RWPE2 (cell line): ENCODE measurements around the gene OLIG1.

Source experiments
- ATAC-seq: fragments of 200-7000 bp; cut with Tn5 transposase; 3 replicates; pipeline ENCODE4 v1.9.1; 2021; ENCODE audit warnings: low read depth
- DNase-seq: peaks from one replicate; pipeline ENCODE4 v3.0.0-alpha.2; 2020; ENCODE audit warnings: low spot score
- H3K27ac ChIP-seq: fragments of 450-650 bp; 2 replicates; pipeline ENCODE4 v1.5.1; 2017; ENCODE audit warnings: mild to moderate bottlenecking; ENCODE audit not compliant: poor library complexity, severe bottlenecking
- H3K27me3 ChIP-seq: fragments of 250-450 bp; sonication (Bioruptor Pico); 2 replicates; pipeline ENCODE4 v1.5.1; 2021; ENCODE audit warnings: mild to moderate bottlenecking, moderate library complexity; ENCODE audit not compliant: insufficient read depth, poor library complexity, severe bottlenecking
- H3K36me3 ChIP-seq: fragments of 250-450 bp; sonication (Bioruptor Pico); 2 replicates; pipeline ENCODE4 v1.5.1; 2020; ENCODE audit warnings: low read depth, mild to moderate bottlenecking, moderate library complexity
- H3K4me1 ChIP-seq: fragments of 250-450 bp; sonication (Bioruptor Pico); 2 replicates; pipeline ENCODE4 v1.5.1; 2021; ENCODE audit warnings: mild to moderate bottlenecking, moderate library complexity; ENCODE audit not compliant: insufficient read depth, poor library complexity, severe bottlenecking
- H3K4me3 ChIP-seq: fragments of 250-450 bp; sonication (Bioruptor Pico); 2 replicates; pipeline ENCODE4 v1.5.1; 2021; ENCODE audit warnings: mild to moderate bottlenecking, moderate library complexity; ENCODE audit not compliant: severe bottlenecking
- H3K9me3 ChIP-seq: fragments of 250-450 bp; sonication (Bioruptor Pico); 2 replicates; pipeline ENCODE4 v1.5.1; 2021; ENCODE audit warnings: mild to moderate bottlenecking, moderate library complexity; ENCODE audit not compliant: severe bottlenecking
- TF ChIP-seq, protein P1 (sequence below): fragments of 450-650 bp; IDR thresholded peaks from one replicate; pipeline ENCODE4 v1.5.1; 2017; ENCODE audit warnings: mild to moderate bottlenecking, moderate library complexity; ENCODE audit not compliant: poor library complexity, severe bottlenecking

The OLIG1 gene

DNA sequence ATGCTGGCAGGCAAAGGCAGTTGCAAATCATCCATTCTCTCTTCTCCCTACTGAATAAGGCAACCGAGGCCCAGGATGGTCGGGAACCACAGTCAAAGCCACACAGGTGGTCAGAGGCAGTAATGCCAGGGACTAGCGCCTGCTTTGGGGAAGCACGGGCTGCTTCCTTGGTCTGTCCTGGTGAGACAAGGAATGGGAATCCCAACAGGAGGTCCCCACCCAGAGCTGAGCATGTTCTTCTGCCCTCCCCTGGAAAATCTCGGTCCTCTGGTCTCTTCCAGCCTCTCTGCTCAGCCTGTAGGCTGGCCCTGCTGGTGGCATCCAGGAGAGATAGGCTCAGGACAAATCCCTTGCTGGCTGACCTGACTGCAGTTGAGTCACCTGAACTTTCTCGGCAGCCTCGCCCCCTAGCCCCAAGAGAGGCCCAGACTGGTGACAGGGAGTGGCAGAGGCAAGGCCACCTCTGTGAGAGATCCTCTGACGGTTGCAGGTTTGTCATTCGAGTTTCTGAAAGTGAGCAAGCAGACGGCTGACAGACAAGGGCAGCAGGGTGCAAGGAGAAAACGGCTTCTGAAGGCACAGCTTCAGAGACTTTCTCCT is 5.8 kb downstream of the OLIG1 start:
- H3K27ac ChIP-seq = no peak overlapping the region
- TF ChIP-seq, protein P1, sequence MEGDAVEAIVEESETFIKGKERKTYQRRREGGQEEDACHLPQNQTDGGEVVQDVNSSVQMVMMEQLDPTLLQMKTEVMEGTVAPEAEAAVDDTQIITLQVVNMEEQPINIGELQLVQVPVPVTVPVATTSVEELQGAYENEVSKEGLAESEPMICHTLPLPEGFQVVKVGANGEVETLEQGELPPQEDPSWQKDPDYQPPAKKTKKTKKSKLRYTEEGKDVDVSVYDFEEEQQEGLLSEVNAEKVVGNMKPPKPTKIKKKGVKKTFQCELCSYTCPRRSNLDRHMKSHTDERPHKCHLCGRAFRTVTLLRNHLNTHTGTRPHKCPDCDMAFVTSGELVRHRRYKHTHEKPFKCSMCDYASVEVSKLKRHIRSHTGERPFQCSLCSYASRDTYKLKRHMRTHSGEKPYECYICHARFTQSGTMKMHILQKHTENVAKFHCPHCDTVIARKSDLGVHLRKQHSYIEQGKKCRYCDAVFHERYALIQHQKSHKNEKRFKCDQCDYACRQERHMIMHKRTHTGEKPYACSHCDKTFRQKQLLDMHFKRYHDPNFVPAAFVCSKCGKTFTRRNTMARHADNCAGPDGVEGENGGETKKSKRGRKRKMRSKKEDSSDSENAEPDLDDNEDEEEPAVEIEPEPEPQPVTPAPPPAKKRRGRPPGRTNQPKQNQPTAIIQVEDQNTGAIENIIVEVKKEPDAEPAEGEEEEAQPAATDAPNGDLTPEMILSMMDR = no peak
- no peak overlapping the region for H3K4me3 ChIP-seq
- no peaks in the 10 kb centered on the region for H3K9me3 ChIP-seq
- ATAC-seq (no peak), DNase-seq (no peak)
- no peaks in the 10 kb centered on the region for H3K4me1 ChIP-seq
- H3K36me3 ChIP-seq = no peaks in the 10 kb centered on the region
- peaks cover 59% of the 10 kb centered on the region for H3K27me3 ChIP-seq

DNA sequence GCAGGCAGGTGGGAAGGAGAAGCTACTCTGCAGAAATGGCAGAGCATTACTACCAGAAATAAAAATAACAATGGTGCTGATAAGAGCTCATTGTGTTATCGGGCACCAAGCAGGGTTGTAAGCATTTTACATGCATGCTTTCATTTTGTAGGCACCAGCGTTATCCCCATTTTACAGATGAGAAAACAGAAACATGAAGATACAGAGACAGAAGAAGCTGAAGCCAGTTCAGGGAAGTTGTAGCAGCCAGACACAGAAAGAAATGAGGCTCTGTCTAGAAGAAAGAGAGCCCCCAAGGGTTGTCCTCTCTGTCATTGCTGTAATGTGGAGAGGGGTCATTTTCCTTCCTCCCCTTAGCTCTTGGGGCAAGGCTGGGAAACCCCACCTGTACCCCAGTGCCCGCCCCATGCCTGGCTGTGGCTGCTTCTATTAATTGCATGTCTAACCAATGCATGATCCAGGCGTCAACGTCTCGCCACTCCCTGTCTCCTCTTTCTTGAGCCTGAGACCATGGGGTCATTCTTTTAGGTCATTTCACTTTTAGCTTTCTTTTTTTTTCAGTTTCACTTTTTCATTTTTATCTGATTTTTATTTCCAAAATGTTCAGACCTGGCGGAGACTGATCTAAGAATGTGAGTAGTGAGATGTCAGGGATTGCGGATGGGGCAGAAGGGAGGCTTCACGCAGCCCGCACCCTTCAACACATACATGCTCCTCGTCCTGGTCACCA is 6.8 kb downstream of the OLIG1 start:
- no peak for ATAC-seq

DNA sequence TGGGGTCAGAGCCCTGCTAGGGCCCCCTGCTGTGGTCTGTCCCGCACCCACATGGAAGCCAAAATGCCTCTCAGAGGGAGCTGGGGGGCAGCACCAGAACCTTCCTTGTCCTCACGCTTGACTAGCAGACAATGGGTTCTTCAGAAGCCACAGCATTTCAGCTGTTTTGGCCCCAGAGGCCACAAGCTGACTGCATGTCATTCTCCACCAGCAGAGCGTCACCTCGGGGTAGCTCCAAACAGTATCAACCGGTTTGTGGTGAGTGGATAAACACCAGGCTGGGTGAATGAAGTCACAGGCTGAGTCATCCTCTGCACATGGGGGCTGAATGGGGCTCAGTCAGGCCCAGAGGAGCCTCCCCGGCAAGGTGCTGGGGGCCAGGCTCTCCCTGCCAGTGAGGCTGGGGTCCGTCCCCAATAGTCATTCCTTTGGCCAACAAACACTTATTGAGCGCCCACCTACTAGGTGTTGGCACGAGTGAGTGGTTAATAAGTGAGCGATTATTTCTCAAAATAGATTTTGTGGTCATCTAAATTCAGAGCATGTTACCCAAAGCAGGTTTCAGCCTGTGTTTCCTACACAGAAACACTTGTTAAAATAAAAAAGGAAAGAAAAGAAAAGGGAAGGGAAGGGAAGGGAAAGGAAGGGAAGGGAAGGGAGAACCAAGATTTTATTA is 9.1 kb downstream of the OLIG1 start:
- H3K36me3 ChIP-seq = no peaks in the 10 kb centered on the region
- TF ChIP-seq, protein P1 = no peak
- DNase-seq = no peak

More for the DNA sequence above, 6.8 kb downstream of the OLIG1 start:
- no peak for DNase-seq
- TF ChIP-seq, protein P1 = no peak
- H3K27ac ChIP-seq = no peak overlapping the region
- no peaks in the 10 kb centered on the region for H3K36me3 ChIP-seq
- peaks cover 48% of the 10 kb centered on the region for H3K27me3 ChIP-seq
- no peaks in the 10 kb centered on the region for H3K9me3 ChIP-seq
- H3K4me3 ChIP-seq = no peak overlapping the region
- no peaks in the 10 kb centered on the region for H3K4me1 ChIP-seq

DNA sequence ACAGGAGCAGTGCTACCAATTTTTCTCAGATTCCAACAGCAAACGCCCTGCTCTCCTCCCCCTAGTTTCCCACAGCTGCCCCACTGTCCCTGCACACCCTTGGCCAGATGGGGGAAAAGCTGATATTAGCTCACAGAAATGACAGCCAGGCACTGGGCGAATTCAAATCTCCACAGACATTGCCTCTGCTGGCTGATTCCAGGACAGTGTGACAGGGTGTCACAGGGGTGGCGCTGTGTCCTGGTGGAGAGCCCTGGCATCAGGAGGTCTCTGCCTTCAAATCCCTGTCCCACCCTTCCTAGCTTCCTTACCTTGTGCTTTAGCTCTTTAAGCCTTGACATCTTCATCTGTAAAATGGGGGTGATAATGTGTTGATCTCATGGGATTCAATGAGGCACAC is 10.4 kb downstream of the OLIG1 start:
- no peaks in the 10 kb centered on the region for H3K36me3 ChIP-seq
- H3K27me3 ChIP-seq = peaks cover 15% of the 10 kb centered on the region
- ATAC-seq (no peak), DNase-seq (no peak)
- H3K4me1 ChIP-seq = no peaks in the 10 kb centered on the region
- TF ChIP-seq, protein P1 = no peak
- H3K9me3 ChIP-seq = no peaks in the 10 kb centered on the region
- H3K4me3 ChIP-seq = no peak overlapping the region
- H3K27ac ChIP-seq = no peak overlapping the region

More for the DNA sequence above, 9.1 kb downstream of the OLIG1 start:
- Histone ChIP-seq H3K27ac (no peak overlapping the region), H3K27me3 (peaks cover 26% of the 10 kb centered on the region), H3K4me3 (no peak overlapping the region), H3K4me1 (no peaks in the 10 kb centered on the region), H3K9me3 (no peaks in the 10 kb centered on the region)
- ATAC-seq = peak; percentile 68

DNA sequence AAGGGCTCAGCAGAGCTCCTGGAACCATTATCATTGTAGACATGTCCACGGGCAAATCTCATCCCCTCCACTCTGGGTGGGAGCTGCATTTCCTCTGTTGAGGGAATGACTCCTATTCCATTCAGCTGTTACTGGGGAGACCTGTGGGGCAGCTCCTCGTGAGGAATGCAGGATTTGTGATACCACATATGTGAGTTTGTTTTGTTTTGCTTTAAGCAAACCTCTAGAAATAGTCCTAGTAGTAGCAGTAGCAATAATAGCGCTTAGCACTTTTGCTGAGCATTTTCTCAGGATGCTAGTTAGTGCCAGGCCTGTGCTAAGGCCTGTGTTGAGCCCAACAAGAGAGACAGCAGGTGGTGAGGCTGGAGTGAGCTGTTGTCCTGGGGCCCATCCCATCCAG is 10.8 kb downstream of the OLIG1 start:
- Histone ChIP-seq H3K4me1 (no peaks in the 10 kb centered on the region), H3K27me3 (peaks cover 15% of the 10 kb centered on the region), H3K9me3 (no peaks in the 10 kb centered on the region), H3K4me3 (no peak overlapping the region), H3K36me3 (no peaks in the 10 kb centered on the region), H3K27ac (no peak overlapping the region)
- TF ChIP-seq, protein P1 = no peak
- no peak for ATAC-seq
- DNase-seq = no peak
